ENCODE results near the gene STX1A.
"Not testable (repeated sequence)": the region's sequence is repeated elsewhere in the genome, so short reads cannot be mapped to it uniquely, and the experiment has no call there.

Gene STX1A

DNA sequence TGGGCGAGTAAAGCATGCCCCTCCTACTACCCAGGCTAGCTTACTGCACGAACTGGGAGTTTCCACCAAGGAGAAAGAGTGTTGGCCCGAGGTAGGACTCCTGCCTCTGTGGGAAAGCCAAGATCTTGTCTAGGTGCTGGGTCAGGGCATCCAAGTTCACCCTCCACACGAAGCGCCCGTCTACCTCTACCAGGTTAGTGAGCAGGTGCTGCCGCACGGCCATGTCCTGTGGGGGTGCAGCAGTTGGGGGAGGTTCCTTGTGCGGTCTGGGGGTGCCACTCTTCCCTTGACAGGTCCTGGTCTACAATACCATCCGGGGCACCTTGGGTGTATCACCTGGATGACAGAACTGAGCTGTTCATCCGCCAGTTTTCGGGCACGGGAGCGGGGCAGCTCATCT lies 17.4 kb upstream of the STX1A start:
- DNase-seq (ENCODE audit: low read depth in 1 of 2, low spot score in 1 of 2): no peak

DNA sequence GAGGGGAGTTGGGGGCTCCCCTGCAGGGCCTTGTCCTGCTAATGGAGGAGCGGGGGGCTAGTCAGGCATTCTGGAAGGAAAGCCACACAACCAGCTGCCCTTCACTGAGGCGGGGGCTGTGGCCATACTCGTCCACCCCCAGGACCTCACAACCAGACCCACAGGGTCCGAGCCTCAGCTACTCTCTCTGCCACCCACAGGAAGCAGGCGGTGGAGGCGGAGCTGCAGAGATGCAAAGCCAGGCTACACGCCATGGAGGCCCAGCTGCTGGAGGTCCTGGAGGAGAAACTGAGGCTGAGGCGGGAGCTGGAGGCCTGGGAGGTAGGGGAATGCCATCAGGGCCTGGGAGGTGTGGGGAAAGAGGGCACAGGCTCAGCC lies 16.0 kb upstream of the STX1A start:
- DNase-seq (ENCODE audit: low read depth in 1 of 2, low spot score in 1 of 2): no peak

DNA sequence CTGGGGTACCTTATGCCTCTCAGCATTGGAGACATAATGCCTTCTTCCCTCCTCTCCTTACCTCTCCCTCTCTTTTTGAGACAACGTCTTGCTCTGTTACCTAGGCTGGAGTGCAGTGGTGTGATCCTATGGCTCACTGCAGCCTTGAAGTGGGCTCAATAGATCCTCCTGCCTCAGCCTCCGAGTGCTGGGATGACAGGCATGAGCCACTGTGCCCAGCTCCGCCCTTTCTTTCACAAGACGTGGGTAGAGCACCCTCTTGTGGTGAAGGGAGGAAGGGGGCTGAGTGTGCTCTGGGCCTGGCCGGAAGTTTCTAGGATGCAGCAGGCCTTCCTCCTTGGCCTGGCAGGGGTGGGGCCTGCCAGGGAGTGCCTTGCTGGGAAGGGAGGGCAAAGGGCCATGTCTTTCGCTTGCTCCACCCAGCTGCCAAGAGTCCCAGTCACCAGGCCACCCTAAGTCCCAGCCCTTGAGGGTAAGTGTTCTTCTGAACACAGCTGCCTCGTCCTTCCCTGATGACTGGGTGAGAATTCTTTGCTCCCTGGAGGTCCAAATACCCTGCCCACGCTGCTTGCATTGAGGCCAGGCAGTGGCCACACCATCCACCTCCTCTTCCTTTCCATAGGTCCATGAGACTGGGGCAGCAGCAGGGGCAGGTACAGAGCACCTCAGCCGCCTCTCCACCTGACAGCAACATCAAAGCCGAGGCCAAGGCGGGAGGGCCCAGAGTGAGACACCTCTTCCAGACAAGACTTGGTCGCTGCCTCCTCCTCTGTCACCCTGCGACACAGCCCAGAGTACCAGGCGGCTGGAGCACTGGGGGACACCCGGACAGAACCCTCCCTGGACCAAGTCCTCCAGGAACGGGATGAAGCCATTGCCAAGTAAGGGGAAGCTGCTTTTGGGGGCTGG lies 15.4 kb upstream of the STX1A start:
- DNase-seq (ENCODE audit: low read depth in 1 of 2, low spot score in 1 of 2): peak; percentile 60 to 72

DNA sequence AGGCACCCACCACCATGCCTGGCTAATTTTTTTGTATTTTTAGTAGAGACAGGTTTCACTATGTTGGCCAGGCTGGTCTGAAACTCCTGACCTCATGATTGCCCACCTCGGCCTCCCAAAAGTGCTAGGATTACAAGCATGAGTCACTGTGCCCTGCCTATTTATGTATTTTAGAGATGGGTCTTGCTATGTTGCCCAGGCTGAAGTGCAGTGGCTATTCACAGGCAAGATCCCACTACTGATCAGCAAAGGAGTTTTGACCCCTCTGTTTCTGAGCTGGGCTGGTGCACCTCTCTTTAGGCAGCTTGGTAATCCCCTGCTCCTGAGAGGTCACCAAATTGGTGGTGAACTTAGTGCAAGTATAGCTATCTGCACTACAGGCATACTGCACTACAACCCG lies 12.9 kb upstream of the STX1A start:
- DNase-seq (ENCODE audit: low read depth in 1 of 2, low spot score in 1 of 2): no peak

DNA sequence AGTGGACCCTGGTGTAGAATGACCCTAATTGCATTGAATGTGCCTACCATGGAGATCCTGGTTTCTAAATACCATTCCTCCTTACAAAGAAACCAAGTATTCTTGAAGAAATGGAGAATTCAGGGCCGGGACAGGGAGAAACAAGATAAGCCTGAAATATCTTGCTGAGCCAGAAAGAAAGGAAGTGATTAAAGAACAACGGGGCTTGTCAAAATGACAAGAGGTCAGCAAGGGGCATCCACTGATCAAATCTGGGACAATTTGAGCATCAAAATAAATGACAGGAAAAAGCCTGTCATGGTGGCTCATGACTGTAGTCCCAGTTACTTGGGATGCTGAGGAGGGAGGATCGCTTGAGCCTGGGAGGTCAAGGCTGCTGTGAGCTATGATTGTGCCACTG lies 11.0 kb upstream of the STX1A start:
- DNase-seq (ENCODE audit: low read depth in 1 of 2, low spot score in 1 of 2): no peak

DNA sequence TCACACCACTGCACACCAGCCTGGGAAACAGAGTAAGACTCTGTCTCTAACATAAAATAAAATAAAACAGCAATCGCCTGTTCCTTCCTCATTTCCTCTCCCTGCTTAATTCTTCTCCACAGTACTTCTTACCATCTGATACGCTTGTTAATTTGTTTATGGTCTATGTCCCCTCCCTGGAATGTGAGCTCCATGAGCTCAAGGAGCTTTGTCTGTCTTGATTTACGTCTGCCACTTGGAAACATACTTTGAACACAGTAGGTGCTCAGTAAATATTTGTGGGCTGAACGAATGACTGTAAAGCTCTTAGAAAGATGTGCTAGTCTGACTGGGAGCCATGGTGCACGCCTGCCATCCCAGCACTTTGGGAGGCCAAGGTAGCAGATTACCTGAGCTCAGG lies 9.1 kb upstream of the STX1A start:
- DNase-seq (ENCODE audit: low read depth in 1 of 2, low spot score in 1 of 2): no peak

DNA sequence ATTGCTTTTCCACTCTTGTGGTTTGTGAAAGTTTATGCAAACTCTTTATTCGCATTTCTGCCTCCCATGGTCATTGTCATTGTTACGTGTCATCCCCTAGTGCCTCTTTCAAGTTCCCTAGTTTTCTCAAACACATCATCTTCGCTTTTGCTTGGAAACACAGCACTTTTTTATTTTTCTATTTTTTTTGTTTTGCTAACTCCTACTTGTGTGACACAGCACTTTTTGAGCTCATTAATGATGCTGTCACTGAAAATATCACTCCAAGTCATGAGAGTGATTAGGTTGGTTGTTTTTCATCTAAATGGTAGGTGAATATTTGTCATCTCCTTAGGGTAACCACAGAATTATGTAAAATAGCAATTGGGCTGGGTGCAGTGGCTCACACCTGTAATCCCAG lies 8.5 kb upstream of the STX1A start:
- DNase-seq (ENCODE audit: low read depth in 1 of 2, low spot score in 1 of 2): no peak

DNA sequence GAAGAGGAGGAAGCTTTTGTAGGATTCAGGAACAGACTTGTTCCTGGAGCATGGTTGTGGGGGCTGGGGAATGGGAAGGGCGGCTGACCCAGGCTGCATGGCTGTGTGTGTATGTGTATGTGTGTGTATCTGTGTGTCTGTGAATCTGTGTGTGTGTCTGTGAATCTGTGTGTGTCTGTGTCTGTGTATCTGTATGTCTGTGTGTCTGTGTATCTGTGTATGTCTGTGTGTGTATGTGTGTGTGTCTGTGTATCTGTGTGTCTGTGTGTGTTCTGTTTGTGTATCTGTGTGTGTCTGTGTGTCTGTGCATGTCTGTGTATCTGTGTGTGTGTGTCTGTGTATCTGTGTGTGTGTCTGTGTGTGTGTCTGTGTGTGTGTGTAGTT lies 6.6 kb upstream of the STX1A start:
- no peak for DNase-seq (ENCODE audit: low read depth in 1 of 2, low spot score in 1 of 2)

DNA sequence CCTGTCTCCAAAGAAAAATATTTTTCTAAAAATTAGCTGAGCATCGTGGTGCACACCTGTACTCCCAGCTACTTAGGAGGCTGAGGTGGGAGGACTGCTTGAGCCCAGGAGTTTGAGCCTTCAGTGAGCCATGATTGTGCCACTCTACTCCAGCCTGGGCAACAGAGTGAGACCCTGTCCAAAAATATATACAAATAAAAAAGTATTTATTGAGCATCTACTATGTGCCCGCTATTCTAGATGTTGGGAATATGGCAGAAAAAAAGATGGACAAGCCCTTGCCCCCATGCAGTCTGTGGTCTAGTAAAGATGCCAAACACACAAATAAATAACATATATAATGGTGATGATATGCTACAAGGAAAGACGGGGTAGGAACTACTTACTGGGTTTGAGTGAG lies 4.3 kb upstream of the STX1A start:
- DNase-seq (ENCODE audit: low read depth in 1 of 2, low spot score in 1 of 2): no peak

DNA sequence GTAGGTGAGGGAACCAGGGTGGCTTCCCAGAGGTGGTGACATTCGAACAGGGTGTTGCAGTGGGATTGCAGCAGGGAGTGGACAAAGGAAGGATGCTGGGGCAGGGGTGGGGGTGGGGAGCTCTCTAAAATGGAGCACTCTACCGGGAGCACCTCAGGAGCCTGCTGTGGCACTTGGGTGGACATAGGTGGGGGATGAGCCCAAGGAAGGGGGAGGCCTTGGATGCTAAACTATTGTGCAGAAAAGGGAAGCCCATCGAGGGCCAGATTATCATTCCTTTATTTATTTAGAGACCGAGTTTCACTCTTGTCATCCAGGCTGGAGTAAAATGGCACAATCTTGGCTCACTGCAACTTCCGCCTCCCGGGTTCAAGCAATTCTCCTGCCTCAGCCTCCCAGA lies 3.3 kb upstream of the STX1A start:
- DNase-seq (ENCODE audit: low read depth in 1 of 2, low spot score in 1 of 2): no peak

DNA sequence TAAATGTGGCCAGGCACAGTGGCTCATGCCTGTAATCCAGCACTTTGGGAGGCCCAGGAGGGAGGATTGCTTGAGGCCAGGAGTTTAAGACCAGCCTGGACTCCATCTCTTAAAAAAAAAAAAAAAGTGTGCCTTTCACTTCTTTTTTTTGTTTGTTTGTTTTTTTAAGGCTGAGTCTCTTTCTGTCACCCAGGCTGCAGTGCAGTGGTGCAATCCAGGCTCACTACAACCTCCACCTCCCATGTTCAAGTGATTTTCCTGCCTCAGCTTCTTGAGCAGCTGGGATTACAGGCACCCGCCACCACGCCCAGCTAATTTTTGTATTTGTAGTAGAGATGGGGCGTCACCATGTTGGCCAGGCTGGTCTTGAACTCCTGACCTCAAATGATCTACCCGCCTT lies 2.7 kb upstream of the STX1A start:
- not testable (repeated sequence) for DNase-seq (ENCODE audit: low read depth in 1 of 2, low spot score in 1 of 2)

DNA sequence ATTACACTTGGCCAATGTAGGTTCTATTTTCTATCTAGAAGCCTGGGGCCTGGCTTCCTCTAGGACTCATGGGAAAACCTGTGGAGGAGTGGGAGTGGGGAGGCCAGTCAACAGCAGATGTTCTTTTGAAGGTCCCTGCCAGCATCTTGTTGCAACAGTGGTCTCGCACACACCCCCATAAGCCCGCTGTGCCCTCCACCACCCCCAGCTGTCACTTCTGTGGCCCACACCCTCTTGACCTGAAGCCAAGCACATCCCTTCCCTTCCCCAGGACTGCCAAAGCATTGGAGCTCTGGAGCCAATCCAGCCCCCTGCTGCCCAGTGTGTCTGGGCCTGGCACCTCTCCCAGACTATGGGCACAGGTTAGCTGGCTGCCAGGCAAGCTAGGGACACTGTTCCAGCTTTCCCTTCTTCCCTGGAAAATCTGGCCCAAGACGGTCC lies 1.9 kb upstream of the STX1A start:
- DNase-seq (ENCODE audit: low read depth in 1 of 2, low spot score in 1 of 2): no peak

DNA sequence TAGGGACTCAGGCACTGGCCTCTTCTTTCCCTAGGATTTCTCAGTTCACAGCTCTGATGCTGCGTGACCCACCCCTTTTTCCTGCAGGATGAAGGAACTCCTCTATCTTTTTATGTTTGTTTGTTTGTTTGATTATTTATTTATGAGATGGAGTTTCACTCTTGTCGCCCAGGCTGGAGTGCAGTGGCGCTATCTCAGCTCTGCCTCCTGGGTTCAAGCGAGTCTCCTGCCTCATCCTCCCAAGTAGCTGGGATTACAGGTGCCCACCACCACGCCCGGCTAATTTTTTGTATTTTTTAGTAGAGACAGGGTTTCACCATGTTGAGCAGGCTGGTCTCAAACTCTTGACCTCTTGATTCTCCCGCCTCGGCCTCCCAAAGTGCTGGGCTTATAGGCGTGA lies 974 bp upstream of the STX1A start:
- DNase-seq (ENCODE audit: low read depth in 1 of 2, low spot score in 1 of 2): not testable (repeated sequence)

DNA sequence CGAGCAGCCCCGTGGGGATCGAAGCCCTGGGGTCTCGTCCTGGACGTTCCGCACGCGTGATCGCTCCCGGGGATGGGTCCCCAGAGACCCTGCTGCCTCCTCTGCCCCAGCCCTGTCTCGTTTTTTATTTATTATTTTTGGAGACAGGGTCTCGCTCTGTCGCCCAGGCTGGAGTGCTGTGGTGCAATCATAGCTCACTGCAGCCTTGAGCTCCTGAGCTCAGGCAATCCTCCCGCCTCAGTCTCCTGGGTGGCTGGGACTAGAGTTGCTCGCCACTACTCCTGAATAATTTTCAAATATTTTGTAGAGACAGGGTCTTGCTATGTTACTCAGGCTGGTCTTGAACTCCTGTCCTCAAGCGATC lies 319 bp upstream of the STX1A start:
- DNase-seq (ENCODE audit: low read depth in 1 of 2, low spot score in 1 of 2): no peak

DNA sequence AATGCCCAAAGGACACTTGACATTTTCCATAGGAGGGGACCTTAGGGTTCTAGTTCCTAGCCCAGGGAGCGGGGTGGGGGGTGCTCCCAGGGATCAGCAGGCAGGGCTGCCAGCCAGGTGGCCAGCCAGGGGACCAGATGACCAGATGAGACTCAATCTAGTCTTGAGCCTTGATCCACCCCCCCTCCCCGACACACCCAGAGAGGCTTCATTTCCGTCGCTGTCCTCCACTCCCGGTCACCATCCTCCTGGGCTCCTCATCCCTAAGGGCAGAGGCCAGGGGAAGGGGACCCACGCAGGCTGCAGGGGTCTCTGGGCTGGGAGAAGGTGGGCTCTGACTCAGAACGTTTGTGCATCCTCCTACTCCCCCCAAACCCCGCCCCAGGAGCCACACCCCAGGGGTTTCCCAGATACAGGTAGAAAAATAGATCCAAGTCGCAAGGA lies 1.0 kb downstream of the STX1A start:
- DNase-seq (ENCODE audit: low read depth in 1 of 2, low spot score in 1 of 2): no peak

DNA sequence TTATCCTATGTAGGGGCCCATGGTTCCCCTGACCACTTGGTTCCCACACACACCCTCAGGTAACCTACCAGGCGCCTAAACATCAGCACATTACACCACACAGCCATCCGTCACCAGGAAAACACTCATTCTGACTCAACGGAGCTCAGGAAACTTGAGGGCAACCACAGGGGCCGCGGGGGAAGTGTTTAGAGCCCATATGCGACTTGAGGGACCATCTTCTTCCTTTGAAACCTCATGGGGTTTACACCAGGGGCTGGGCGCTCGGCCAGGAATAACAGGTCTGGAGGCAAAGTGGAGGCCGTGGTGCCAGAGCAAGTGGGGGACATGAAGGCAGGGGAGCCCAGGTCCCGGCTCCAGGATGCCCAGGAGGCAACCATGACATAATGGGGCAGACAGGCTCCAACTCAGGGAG lies 1.5 kb downstream of the STX1A start:
- peak; percentile 37 to 60 for DNase-seq (ENCODE audit: low read depth in 1 of 2, low spot score in 1 of 2)

DNA sequence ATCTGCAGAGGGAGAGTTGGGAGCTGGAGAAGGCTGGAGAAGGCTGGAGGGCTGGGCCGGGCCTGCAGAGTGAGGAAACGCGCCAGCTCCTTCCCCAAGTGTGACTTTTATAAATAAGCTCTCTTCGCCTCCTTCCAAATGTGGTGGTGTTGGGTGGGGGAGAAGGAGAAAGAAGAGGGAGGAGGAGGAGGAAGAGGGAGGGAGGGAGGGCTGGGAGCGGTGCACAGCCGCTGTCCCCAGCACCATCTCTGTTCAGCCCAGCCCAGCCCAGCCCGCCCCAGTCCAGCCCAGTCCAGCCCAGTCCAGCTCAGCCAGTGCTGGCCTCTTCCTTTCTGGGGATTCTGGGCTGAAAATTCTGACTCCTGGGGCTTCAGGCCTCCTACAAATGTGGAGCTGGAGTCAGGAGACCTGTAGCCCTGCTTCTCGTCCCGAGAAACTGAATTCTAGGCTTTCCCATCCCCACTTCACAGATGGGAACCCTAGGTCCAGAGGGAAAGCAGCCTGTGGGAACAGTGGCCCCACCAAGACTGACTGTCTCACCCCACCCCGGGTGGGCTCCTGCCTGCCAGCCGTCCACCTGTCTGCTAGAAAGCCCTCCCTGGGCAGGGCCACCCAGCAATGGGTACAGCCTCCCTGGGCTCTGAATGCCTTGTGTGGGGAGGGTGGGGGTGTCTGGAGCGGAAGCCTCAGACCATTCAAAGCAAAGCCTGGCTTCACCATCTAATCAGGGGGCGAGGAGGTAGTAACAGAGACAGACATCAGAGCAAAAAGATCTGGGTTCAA lies 2.3 kb downstream of the STX1A start:
- DNase-seq (ENCODE audit: low read depth in 1 of 2, low spot score in 1 of 2): no peak

DNA sequence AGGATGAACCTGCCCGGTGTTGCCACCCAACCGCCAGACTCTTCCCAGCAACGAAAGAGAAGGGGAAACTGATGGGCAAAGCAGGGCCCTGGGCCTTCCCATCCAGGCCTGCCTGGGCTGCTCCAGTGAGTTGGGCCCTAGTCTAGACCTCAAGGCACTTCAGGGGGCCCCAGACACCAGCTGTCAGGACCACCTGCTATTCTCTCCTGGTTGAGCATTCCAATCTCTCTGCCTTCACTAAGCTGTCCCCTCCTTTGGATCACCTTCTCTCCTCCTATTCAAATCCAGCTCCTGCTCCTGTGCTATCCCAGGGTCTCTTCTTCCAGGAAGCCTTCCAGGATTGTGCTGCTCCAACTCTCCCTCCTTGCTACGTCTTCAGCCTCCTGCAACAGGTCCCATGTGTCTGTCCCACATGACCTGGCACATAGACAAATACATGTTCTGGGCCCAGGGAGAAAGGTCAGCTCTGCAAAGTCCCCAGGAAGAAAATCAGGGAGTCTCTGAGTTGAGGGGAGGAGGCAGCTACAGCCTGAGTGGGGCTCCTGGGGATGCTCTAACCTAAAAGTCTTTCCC lies 3.1 kb downstream of the STX1A start:
- no peak for DNase-seq (ENCODE audit: low read depth in 1 of 2, low spot score in 1 of 2)

DNA sequence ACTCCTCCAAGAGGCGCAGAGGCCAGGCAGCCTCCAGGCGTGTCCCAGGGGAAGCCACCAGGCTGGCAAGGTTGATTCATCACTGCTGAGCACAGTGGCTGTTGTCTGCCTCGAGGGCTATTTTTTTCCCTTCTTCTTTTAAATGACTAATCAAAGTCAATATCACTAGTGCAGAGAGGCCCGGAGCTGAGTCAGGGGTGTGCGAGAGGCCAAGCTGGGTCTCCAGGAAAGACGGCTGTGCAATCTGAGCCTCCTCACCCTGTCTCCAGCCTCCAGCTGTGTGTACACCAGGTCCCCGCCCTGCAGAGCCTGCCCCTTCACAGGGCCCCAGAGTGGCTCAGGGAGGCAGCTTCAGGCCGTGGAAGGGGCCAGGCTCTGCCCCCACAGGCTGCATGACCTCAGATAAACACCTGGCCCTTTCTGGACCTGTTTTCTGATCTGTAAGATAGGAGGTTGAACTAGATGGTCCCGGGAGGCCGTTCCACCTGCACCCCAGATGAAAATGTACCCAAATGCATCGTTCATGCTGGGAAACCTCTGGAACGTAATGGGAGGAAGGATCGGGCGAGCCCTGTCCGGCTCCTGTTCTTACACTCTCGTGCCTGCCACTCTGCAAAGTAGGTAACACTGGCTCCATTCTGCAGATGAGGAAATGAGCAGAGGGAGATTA lies 3.7 kb downstream of the STX1A start:
- no peak for DNase-seq (ENCODE audit: low read depth in 1 of 2, low spot score in 1 of 2)

DNA sequence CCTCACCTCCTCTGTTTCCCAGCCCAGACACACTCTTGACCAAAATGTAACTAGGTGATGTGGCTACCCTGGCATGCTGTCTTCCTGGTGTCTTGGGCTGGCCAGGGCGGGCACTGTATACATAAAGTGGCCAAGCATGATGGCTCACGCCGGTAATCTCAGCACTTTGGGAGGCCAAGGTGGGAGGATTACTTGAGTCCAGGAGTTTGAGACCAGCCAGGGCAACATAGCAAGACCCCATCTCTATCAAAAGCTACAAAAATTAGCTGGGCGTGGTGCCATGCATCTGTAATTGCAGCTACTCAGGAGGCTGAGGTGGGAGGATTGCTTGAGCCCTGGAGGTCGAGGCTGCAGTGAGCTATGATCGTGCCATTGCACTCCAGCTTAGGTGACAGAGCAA lies 6.2 kb downstream of the STX1A start:
- DNase-seq (ENCODE audit: low read depth in 1 of 2, low spot score in 1 of 2): not testable (repeated sequence)

DNA sequence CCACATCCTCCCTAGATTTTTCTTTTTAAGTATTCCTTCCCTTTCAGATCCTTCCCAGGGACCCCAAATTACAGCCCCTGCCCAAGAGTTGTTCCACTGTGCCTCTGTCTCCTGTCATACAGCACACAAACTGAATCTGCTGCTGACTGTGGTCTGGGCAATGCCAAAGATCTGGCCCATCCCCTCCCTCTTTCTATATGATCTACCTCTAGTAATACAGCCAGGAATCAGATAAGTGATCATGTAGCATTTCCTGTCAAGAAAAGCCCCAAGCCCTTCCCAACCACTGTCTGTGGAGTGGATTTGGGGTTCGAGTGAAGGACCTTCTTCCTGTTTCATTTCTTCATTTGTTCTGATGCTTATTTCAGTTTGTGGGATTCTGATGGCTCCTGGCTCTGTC lies 6.7 kb downstream of the STX1A start:
- DNase-seq (ENCODE audit: low read depth in 1 of 2, low spot score in 1 of 2): no peak
